DND-41 (cell line): ENCODE measurements around the gene TBC1D22B.

Experiments
- EZH2 ChIP-seq: IDR thresholded peaks from 3 replicates; pipeline ENCODE4 v1.6.1; 2012; ENCODE audit warnings: borderline replicate concordance, low read depth, mild to moderate bottlenecking, moderate library complexity, low read length, inconsistent platforms; ENCODE audit not compliant: severe bottlenecking
- TF ChIP-seq, protein P1 (sequence below): IDR thresholded peaks from 2 replicates; pipeline ENCODE4 v1.5.1; 2012; ENCODE audit warnings: borderline replicate concordance, low read length, moderate library complexity, mild to moderate bottlenecking; ENCODE audit not compliant: poor library complexity, severe bottlenecking; ENCODE audit errors: extremely low read depth

DNA sequence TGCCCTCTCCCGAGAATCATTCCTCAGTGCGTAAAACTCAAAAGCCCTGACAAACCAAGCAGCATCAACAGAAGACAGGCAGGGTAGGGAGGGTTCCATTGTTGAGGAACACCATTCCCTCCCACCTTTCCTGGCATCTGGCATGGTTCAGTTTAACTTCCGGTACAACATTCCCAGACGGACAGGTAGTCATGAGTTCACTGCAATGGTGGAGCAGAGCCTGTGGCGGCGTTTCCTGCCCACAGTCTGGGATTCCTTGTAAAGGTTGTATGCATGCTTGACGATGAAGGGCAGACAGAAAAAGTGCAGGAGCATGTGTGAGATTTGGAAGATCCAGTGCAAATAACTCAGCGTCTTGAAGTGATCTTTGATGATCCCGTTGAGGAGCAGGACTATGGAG, 45.3 kb upstream of the TBC1D22B start:
- TF ChIP-seq, protein P1, sequence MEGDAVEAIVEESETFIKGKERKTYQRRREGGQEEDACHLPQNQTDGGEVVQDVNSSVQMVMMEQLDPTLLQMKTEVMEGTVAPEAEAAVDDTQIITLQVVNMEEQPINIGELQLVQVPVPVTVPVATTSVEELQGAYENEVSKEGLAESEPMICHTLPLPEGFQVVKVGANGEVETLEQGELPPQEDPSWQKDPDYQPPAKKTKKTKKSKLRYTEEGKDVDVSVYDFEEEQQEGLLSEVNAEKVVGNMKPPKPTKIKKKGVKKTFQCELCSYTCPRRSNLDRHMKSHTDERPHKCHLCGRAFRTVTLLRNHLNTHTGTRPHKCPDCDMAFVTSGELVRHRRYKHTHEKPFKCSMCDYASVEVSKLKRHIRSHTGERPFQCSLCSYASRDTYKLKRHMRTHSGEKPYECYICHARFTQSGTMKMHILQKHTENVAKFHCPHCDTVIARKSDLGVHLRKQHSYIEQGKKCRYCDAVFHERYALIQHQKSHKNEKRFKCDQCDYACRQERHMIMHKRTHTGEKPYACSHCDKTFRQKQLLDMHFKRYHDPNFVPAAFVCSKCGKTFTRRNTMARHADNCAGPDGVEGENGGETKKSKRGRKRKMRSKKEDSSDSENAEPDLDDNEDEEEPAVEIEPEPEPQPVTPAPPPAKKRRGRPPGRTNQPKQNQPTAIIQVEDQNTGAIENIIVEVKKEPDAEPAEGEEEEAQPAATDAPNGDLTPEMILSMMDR = no peak
- TF ChIP-seq EZH2 = no peak
